GM04503 (cell line): ENCODE measurements around the gene IL4.

Experiments used
- DNase-seq: peaks from one replicate; pipeline ENCODE4 v3.0.0-alpha.2; 2012; ENCODE audit warnings: low read depth

Gene IL4

GRCh38 chr5:132658381-132659302, 15.1 kb upstream of the IL4 start:
- DNase-seq: no peak

DNA sequence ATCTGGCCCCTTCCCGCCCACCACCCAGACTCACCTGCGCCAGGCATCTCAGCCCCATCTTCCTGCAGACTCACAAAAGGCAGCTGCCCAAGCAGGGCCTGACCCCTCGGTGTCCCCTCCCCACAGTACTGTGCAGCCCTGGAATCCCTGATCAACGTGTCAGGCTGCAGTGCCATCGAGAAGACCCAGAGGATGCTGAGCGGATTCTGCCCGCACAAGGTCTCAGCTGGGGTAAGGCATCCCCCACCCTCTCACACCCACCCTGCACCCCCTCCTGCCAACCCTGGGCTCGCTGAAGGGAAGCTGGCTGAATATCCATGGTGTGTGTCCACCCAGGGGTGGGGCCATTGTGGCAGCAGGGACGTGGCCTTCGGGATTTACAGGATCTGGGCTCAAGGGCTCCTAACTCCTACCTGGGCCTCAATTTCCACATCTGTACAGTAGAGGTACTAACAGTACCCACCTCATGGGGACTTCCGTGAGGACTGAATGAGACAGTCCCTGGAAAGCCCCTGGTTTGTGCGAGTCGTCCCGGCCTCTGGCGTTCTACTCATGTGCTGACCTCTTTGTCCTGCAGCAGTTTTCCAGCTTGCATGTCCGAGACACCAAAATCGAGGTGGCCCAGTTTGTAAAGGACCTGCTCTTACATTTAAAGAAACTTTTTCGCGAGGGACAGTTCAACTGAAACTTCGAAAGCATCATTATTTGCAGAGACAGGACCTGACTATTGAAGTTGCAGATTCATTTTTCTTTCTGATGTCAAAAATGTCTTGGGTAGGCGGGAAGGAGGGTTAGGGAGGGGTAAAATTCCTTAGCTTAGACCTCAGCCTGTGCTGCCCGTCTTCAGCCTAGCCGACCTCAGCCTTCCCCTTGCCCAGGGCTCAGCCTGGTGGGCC, 13.9 kb upstream of the IL4 start:
- no peak for DNase-seq

DNA sequence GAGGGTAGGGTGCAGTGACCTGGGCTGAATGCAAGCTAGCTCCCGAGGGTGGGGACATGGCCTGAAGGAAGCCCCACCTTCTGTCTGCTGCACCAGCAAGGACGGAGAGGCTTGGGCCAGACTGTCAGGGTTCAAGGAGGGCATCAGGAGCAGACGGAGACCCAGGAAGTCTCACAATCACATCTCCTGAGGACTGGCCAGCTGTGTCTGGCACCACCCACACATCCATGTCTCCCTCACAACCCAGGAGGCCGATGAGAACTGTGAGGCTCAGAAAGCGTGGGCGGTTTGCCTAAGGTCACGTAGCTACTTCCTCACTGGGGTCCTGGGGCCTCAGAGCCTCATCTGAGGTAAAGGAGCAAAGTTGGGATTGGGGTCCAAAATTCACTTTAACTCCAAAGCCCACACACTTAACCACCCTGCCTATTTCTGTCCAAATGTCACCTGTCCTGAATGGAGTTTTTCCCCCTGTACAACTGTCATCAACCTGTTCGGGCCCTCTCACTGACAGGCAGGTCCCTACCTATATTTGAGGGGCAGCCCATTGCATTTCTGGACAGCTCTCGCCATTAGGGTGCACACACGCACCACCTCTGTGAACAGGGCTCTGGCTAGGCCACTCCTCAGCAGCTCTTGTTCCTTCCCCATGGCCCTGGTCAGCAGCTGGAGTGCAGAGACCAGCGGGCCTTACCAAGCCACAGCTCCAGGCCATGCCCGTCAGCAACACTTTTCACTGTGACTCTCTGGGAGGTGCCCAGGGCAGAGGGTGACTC, 12.4 kb upstream of the IL4 start:
- DNase-seq: no peak

DNA sequence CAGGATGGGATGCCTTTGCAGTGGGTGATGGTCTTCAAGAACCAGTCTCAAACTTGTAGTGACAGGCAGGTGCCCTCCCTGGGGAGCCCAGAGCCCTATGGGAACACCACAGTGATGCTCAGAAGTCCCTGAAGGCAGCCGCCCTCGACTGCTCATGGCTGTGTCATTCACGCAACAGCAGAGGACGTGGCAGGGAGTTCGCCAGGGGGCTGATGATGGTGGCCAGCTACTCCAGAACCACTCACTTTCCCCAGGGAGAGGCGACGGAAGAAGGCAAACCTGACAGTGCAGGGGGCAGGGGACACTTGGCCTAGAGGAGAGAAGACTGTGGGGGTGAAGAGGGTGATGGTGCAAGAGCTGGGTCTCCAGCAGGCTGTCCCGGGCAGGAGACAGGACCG, 11.8 kb upstream of the IL4 start:
- no peak for DNase-seq

- no peak for DNase-seq
Observed at GRCh38 chr5:132662925-132663770, 10.6 kb upstream of the IL4 start.

DNA sequence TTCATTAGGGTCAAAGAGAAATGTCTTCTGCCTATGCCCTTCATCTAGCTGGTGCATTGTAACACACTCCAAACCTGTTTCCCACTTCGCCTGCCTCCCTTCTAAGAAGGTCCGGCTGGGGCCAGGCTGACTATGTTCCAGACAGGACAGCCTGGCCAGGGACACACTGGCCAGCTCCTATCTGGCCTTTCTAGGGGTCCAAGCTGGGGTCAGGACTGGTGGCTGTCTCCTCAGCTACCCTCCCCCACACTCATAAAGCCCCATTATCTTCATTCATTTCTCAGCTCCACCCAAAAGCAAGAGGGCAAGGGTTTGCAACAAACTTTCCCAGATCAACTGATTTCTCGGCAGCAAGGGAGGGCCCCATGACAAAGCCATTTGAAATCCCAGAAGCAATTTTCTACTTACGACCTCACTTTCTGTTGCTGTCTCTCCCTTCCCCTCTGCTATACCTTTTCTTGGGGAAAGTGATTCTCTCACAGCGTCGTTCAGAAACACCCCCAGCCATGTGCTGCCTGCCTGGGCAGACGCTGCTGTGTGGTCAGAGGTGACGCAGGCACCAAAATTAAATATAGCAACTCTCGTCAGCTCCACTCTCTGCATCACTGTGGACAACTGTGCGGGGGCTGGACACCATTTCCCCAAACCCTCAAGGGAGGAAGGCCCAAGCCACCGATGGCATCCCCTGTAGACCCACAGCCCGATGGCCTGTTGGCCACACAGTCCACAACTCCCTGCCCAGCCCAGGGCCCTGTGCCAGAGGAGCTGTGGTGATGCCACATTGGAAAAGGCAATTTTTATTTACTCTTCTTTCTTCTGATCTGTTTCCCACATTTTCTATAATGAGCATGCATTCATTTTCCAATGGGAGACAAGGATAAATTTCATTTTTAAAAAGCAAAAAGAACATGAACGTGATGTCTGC, 9.8 kb upstream of the IL4 start:
- no peak for DNase-seq

- DNase-seq: no peak
Observed at GRCh38 chr5:132664696-132665209, 9.0 kb upstream of the IL4 start.

- no peak for DNase-seq
Observed at GRCh38 chr5:132665574-132666080, 8.2 kb upstream of the IL4 start.

- no peak for DNase-seq
Observed at GRCh38 chr5:132666310-132667123, 7.3 kb upstream of the IL4 start.

DNA sequence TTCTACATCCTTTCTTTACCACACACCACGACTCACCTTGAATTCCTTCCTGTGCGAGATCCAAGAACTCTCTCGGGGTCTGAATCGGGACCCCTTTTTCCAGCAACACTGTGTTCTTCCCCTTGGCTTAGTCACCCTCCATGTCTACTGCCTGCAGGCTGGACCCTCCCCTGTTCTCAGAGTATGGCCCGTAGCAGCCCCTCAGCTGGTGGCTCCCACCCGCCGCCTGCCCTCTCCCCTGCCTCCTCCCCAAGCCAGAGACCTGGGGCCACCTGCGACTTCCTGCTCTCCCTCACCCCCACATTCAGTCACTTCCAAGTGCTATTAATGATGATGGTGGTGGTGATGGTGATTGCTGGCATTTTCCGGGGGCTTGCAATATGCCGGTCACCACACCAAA, 6.5 kb upstream of the IL4 start:
- no peak for DNase-seq

GRCh38 chr5:132667761-132668705, 5.8 kb upstream of the IL4 start:
- DNase-seq: no peak

- no peak for DNase-seq
Observed at GRCh38 chr5:132668706-132669454, 4.9 kb upstream of the IL4 start.

DNA sequence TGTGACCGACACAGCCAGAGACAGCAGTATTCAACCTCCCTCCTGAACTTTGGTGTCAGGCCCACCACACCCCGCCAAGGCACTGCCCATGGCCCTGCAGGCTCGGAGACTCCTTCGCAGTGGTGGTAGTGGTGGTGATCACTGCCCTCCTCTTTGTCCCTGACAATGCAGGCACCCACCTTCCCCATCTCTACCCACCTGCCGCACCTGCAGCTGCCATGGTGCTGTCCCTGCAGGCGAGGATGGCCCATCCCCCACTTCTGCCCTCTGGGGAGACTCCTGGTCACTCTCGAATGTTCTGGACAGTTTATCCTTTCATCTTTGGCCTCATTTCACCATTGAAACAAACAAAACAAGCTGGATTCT, 4.4 kb upstream of the IL4 start:
- DNase-seq: no peak

DNA sequence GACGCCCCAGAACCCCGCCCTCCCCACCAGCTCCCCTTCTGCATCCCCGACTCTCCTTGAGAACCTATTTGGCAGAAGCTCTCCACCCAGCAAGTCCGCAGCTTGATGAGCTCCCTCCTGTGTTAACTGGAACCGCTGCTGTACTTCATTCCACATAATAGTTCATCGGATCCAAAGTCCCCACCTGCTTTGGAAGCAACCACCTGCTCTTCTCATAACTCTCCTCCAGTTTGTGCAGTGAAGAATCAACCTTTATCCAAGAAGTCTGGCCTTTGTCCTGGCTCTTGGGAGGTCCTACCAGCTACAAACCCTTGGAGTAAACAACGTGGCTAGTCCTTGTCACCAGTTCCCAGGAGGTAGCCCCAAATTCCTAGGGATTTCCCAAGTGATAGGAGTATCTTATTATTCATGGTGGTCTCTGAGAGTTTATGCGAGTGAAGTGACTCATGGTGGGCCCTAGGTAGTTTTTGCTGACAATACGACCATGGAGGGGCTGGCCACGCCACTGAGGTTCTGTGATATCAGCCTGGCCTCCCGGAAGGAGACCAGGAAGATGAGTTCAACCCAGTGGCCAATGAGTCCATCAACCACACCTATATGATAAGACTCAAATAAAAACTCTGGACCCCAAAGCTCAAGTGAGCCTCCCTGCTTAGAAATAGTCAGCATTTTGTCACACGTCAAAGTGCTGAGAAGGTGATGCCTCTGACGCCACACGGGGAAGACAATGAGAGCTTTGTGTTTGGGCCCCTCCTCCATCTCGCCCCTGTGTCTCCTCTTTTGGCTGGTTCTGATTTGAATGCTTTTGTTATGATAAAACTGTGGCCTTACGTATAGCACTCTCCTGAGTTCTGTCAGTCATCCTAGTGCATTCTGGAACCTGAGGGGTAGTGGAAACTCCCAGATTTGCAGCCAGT, 3.6 kb upstream of the IL4 start:
- no peak for DNase-seq

GRCh38 chr5:132671000-132671399, 2.8 kb upstream of the IL4 start:
- DNase-seq: no peak

- no peak for DNase-seq
Observed at GRCh38 chr5:132673488-132673887, 301 bp upstream of the IL4 start.
